HK-2 (cell line): ENCODE measurements around the gene KAT6B.
"Not testable (repeated sequence)": the region's sequence is repeated elsewhere in the genome, so short reads cannot be mapped to it uniquely, and the experiment has no call there.

Experiments used
- DNase-seq: peaks from one replicate; pipeline ENCODE4 v3.0.0-alpha.2; 2018; ENCODE audit not compliant: unreplicated experiment

KAT6B gene

DNA sequence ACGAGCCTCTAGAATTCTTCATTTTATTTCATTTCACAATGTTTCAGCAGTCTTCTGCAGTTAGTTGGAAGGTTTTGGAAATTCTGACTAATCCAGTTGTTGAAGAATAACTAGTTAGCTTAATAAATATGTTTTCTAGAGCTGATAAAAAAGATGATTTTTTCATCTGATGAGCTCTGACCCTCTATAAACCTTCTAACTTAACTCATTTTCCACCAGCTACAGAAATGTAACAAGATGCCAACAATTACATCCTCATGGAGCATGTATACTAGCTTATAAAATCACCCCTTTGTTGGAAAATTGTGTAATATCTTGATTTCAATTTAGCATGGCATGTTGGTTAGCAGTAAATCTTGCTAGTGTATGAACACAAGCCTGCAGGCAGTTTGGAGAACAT is 33.1 kb downstream of the KAT6B start:
- no peak for DNase-seq

DNA sequence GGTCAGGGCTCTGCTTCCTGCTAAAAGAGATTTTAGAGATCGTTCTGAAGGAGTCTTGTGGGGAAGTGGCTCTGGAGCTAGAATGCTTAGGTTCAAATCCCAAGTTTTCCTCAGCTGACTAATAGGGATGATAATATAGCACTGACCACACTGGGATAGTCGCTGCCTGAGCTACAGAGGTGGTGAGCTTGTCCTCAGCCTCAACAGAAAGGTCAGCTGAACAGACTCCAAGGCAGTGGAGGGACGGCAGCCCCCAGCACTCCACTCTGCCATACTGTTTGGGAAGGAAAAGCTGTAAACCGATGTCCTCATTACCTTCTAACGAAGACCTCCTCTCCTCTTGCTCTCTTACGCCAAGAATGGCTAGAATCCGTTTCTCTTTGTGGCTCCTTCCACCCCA is 36.2 kb downstream of the KAT6B start:
- no peak for DNase-seq

DNA sequence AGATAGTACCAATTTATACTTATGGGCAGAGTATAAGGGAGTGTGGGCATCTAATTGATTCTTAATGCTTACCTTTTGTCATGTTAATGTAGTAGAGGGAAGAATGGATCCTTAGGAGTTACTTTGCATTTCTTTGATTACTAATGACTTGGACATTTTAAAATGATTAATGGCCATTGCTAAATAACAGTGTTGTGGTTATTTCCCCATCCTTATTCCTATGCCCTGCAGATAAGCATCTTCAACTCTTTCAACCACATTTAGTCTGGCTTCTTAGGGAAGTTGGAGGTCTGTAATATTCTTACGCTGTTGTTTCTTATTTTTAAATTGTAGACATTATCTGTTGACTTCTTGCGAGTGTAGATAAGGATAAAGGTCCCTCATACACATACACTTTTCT is 37.2 kb downstream of the KAT6B start:
- DNase-seq = no peak

DNA sequence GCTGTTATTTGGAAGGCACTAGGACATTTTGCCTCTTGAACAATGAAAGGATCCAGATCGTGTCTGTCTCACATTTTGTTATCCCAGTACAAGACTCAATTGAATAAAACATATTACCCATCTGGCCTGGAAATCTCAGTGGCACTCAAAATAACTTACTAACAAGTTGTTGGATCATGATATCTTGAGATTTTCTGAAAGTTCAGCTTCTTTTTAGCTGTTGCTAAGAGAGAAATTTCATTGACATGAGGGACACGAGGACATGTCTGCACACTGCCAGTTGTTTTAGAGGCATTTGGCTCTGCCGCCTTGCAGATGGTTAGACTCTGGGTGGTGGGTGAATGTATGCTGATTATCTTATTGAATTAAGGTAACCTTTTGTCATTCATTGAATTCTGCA is 41.0 kb downstream of the KAT6B start:
- DNase-seq = no peak

- no peak for DNase-seq
Observed at GRCh38 chr10:74868392-74868977, 42.1 kb downstream of the KAT6B start.

- DNase-seq = no peak
Observed at GRCh38 chr10:74869635-74870034, 43.2 kb downstream of the KAT6B start.

GRCh38 chr10:74870191-74870590 is 43.8 kb downstream of the KAT6B start:
- no peak for DNase-seq

GRCh38 chr10:74871595-74872382 is 45.4 kb downstream of the KAT6B start:
- DNase-seq = no peak

DNA sequence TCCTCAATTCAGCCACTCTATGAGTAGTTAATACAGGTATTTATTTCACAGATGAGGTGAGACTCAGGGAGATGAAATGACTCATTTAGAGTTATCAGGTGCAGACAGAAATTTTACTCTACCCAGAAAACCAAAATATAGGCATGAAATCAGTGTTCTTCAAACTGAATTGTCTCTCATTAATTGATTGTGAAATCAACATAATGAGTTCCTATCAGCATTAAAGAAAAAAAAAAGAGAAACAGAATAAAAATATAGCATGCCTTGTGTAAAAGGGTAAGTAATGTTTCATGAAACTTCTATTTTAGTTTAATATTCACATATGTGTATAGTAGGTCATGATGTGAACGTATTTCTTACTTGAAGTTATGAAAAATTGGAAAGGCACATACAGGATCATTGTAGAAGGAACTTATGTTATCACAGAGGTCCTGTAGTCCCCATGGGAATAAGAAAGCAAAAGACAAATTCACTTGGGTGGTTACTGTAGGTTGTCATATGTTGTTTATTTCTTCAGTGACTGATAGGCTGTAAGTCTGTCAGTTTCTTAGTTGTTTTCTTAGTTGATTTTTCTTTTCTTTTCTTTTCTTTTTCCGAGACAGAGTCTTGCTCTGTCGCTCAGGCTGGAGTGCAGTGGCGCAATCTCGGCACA is 47.5 kb downstream of the KAT6B start:
- no peak for DNase-seq

DNA sequence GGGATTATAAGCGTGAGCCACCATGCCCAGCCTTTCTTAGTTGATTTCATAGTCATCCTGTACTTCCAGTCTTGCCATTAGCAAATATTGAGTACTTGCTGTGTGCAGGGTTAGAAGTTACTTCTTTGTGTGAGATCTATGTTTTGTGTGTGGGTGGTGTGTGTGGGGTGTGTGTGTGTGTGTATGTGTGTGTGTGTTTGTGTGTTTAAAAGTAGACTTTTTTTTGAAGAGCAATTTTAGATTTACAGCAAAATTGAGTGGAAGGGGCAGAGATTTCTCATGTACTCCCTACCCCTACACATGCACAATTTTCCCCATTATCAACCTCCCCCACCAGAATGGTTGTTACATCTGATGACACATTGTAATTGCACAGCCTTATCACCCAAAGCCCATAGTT is 48.2 kb downstream of the KAT6B start:
- no peak for DNase-seq

DNA sequence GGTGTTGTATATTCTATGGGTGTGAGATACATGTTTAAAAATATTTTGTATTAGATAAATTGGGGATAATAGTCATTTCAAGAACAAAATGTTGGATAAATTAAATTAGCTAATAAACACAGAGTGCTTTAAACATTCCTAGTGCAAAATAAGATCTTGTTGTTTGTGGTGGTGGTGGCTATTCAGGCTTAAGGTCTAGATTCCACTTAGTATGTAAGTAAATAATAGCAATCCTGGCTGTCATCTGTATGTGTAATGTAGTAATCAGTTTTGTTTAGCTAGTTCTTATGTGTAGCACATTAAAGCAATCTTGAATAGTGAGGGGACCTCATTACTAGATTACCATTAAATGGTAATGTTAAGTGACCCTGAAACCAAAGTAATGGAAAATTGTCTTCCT is 48.7 kb downstream of the KAT6B start:
- no peak for DNase-seq

- no peak for DNase-seq
Observed at GRCh38 chr10:74875966-74876365, 49.6 kb downstream of the KAT6B start.

- not testable (repeated sequence) for DNase-seq
Observed at GRCh38 chr10:74877054-74877453, 50.7 kb downstream of the KAT6B start.

DNA sequence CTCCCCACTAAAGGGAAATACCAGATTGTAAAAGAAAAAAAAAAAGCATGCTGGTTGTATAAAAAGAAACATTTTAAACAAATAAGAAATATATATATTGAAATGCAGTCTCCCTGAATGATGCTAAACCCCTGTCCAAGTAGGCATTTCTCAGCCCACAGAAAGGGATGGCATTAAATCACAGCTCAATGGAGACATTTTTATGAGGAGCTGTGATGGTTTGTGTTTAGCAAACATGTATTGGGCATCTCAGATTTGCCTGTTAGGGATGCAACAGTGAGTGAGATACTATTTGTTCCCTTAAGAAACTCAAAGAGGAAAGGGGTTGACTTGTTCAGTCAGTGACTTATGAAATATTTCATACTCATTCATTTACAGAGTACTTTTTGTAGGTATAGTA is 51.5 kb downstream of the KAT6B start:
- DNase-seq = no peak

- DNase-seq = no peak
Observed at GRCh38 chr10:74880041-74880440, 53.6 kb downstream of the KAT6B start.

DNA sequence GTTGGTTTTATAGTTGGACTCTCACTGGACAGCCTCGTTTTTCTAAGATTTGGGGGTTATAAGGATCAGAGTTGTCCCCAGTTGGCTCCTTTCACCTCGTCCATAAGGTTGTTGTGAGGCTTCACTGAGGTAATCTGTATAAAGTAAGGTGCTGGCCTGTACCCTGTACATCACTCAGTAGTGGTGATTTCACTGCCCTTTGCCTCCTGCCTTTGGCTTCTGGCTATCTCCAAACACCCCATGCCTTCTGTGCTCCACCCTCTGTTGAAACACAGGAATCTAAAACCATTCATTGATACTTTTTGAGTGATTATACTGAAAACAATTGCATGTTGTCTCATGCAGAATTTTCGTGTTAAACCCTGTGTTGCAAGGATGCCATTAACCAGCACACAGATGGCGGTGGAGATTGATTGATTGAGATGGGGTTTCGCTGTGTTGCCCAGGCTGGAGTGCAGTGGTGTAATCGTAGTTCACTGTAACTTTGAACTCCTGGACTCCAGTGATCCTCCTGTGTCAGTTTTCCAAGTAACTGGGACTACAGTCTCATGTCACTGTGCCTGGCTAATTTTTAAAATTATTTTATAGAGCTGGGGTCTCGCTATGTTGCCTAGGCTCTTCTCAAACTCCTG is 55.0 kb downstream of the KAT6B start:
- no peak for DNase-seq

GRCh38 chr10:74882427-74882826 is 56.0 kb downstream of the KAT6B start:
- DNase-seq = no peak

DNA sequence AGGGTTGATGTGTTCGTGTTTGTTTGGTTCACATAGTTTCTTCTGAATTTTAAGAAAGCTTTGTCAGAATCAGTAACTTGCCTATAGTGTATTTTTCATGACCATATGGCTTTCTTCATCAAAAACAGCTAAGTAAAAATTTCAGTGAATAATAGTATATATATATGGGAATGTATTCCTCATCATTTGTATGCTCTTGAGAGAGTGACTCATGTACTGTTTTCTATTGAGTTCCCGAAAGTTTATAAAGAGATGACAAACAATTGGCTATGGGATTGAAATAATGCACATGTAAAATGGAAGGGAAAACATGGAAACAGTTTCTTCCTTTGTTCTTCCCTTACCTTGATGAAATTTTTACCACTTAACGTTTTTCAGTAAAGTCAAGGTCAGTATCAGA is 56.4 kb downstream of the KAT6B start:
- no peak for DNase-seq

- DNase-seq = no peak
Observed at GRCh38 chr10:74883428-74883827, 57.0 kb downstream of the KAT6B start.

DNA sequence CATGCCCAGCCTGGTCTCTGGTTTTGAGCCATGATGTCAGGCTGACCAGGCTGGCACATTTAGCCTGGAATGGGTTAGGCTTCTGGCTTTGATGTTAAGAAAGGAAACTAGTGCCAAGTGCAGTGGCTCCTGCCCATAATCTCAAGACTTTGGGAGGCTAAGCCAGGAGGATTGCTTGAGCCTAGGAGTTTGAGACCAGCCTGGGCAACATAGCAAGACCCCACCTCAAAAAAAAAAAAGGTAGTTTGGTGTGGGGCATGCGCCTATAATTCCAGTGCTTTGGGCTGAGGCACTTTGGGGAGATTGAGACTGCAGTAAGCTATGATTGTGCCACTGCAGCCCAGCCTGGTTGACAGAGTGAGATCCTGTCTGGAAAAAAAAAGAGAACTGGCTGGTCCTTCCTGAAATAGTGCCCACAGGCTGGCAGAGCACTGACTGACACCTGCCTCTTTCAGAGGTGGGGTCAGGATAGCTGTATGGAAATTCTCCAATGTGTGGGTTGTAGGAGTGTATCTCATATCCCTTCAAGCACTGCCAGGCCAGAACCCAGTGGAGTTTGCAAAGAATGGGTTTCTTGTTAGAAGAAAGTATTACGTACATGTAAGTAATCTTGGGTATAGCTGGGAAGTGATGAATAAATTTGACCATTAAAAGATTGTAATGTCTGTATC is 61.3 kb downstream of the KAT6B start:
- no peak for DNase-seq

DNA sequence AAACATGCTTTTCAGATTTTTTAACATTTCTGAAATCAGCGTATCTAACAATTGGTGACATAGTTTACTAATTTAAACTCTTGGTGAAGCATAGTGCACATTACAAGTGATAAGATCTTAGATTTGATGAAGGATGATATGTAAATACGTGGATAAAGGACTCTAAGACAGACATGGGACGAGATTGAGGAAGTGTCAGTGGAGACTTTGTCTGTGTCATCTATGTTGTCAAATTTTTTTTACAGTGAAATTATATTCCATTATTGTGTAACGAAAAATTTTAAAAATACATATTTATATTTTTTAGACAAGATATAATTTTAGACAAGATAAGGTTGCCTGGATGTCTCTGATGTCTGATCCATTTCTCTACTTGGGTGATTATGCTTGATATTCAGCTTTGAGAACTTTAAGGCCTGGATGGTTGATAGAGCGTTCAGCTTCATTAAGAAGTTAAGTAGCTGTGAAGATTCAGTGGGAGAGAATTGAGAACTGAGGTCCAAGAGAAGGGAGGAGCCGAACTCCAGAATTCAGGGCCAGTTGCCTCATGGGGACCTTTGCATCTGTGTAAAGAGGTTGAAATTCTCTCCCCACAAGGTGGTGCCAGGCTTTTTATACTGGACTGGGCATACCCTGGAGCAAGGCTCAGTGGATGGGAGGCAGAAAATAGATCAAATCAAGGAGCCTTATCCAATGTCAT is 62.7 kb downstream of the KAT6B start:
- DNase-seq = peak; percentile 22

- DNase-seq = no peak
Observed at GRCh38 chr10:74889662-74889998, 63.2 kb downstream of the KAT6B start.
